Hematopoietic multipotent progenitor cell treated with erythropoietin and hydrocortisone succinate and interleukin-3 and kit ligand, for 17 days (in vitro differentiated cells): ENCODE data around the gene SAPCD1.

ENCODE experiments used
- DNase-seq: peaks from one replicate; pipeline ENCODE4 v3.0.0-alpha.2; 2015; ENCODE audit warnings: low spot score

The SAPCD1 gene

GRCh38 chr6:31752739-31753319 is 9.6 kb upstream of the SAPCD1 start:
- DNase-seq, result no peak

- DNase-seq, result no peak
Measured at GRCh38 chr6:31758281-31758680, 4.2 kb upstream of the SAPCD1 start.

DNA sequence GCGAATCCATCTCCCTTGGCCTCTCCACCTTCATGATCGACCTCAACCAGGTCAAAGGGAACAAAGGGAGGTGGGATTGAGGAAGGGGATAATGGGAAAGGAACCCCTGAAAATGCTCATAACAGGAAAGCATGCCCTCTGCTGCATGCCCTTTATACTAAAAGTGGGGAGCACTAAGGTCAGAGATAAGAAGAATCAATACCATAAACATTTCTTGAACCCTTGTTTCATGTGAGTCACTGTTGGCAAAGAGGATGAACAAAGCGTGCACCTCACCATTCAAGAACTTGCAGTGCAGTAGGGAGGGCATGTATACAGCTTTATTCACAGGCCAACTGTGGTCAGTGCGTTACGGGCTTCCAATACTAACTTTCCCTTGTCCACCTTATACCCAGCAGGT is 1.7 kb upstream of the SAPCD1 start:
- no peak for DNase-seq

DNA sequence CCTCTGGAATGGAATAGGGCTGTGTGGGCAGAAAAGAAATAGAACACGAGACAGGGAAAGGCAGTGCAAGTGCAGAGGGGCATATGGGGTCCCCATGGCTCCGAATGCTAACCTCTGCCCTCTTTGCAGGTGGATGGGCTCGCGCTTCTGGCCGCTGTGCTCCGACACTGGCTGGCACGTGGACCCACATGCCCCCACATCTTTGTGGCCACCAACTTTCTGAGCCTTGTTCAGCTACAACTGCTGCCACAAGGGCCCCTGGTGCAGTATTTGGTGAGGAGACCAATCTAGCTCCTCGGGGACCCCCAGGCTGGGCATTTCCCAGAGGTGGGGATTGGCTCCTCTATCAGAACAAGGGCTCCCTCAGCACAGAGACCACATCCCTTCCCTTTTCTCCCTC is 1.1 kb upstream of the SAPCD1 start:
- no peak for DNase-seq

DNA sequence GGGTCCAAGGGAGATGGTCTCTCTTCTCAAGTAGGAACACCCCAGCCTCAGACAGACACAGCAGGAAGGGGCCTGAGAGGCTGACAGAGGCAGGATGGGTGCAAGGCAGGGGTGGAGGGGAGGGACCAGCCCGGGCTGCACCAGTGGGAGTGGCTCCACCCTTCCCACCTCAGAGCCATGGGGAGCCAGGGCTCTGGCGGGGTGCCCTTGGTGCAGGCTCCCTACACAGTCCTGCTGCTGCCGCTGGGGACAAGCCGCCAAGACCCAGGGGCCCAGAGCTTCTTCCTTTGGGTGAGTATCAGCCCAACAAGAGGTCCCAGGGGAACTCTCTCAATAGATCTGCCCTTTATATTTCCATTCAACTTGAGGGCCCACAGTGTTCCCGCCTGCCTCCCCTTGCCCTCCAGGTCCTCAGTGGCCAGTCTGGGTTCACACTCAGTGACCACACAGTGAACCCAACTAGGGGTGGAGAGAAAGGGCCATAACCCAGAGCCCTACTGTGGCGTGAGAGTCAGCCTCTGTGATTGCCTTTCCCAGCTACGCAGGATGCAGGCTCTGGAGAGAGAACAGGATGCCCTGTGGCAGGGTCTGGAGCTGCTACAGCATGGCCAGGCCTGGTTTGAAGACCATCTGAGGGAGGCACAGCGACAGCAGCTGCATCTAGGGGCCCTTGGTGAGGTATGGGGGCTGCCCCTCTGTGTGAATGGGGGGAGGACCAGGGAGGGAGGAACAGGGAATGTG is 592 bp downstream of the SAPCD1 start:
- DNase-seq, result no peak

GRCh38 chr6:31763619-31763940 is 1.1 kb downstream of the SAPCD1 start:
- no peak for DNase-seq

GRCh38 chr6:31764198-31764597 is 1.7 kb downstream of the SAPCD1 start:
- DNase-seq, result no peak

DNA sequence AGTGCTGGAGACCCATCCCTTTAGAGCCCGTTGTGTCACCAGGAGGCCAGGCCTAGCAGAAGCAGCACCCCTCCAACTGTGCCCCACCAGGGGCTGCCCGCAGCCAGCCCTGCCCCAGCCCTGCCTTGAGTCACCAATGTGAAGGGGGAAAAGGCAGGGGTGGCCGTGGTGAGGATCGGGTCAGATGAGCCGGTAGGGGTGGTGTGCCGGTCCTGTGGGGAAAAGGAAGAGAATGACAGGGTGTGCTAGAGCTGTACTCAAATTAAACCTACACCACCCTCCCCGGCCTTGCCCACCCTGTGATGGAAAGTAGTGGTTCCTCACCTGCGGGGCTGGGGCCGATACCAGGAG is 3.1 kb downstream of the SAPCD1 start:
- DNase-seq, result no peak

DNA sequence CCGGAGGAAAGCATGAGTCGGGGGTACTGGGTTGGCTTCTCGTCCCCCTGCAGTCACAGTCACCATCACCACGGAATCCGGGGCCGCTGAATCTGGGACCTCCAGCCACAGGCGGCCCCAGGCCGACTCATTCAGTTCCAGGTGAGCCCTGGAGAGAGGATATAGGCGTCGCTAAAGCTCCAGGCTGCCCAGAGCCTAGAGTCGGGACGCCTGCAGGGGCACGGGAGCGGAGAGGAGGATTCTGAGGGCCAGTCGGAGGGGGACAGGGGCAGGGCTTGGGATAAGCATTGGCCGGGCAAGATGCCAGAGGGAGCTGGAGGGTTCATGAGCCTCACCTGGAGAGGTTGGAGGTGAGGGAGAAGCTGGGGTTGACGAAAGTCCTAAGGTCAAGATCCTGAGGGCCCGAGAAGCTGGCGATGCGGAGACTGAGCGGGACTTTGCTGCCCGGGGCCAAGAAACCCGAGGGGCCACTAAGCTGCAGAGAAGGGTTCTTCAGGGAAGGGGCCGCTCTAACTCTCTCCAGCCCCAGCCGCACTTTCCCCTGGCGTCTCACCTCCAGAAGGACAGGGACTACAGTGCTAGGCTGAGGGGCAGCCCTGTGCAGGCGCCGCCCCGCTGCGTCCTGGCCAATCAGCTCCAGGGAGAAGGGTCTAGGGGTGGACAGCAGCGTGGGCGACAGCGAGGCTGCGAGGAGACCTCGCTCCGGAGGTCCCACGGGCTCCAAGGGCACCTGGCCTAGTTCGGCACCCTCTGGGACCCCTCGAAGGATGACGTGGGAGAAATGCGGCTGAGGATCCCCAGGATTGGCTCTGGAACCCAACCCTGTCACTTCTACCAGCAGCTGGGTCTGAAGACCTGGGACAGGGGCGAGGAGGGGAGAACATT is 3.7 kb downstream of the SAPCD1 start:
- no peak for DNase-seq

- DNase-seq, result no peak
Measured at GRCh38 chr6:31767096-31767645, 4.7 kb downstream of the SAPCD1 start.

DNA sequence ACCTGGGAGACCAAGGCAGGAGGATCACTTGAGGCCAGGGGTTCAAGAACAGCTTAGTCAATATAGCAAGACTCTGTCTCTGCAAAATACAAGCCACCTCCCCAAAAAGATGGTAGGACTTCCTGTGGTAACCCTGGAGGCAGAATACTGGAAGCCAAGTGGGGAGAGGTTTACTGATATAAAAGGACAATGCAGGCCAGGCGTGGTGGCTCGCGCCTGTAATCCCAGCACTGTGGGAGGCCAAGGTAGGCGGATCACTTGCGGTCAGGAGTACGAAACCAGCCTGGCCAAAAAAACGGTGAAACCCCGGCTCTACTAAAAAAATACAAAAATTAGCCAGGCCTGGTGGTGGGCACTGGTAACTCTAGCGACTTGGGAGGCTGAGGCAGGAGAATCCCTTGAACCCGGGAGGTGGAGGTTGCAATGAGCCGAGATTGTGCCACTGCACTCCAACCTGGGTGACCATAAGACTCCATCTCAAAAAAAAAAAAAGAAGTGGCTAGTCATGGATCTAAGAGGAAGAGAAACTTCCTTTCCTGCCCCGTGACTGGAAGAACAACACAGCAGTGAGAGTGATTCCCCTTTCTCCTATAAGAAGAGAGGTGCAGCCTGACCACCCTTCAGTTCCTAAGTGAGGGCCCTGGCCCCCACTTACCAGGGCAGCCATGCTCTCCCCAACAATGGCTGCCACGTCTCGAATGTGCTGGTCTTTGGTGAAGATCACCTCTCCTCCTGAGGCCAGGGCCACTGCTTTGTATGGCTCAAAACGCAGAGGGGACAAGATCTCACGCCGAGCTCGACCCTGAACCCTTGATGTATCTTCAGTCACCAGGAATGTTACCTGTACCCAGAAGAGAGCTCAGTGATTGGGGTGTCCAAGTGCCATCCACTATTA is 6.2 kb downstream of the SAPCD1 start:
- DNase-seq, result no peak

DNA sequence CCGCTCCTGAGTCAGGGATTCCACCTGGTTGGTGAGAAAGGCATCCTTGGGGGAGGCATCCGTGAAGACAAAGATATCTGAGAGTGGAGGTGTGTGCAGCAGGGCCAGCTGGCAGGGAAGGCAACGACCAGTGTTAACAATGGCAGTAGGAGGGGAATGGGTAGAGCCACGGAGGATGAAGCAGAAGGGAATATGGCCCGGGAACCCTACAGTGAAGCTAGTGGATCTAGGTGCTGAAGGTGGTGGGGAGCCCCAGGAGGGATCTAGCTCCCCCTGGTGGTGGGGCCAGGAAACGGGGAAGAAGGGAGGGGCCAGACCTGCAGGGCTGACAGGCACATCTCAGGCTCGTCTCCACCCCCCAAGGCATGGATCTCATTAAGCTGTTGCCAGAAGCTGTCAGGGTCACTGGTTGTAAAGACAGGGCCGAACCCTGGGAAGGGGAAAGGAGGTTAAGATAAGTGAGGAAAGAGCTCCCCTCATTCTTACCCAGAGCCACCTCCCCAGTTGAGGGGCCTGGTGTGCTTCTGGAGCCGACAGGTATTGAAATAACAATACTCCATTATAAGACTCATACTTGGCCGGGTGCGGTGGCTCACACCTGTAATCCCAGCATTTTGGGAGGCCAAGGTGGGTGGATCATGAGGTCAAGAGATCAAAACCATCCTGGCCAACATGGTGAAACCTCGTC is 7.4 kb downstream of the SAPCD1 start:
- peak; percentile 93 for DNase-seq

- DNase-seq, result no peak
Measured at GRCh38 chr6:31770860-31771259, 8.4 kb downstream of the SAPCD1 start.

- no peak for DNase-seq
Measured at GRCh38 chr6:31771992-31772358, 9.5 kb downstream of the SAPCD1 start.

- DNase-seq, result peak; percentile 74
Measured at GRCh38 chr6:31775184-31775583, 12.7 kb downstream of the SAPCD1 start.

GRCh38 chr6:31775633-31776484 is 13.4 kb downstream of the SAPCD1 start:
- DNase-seq, result no peak

DNA sequence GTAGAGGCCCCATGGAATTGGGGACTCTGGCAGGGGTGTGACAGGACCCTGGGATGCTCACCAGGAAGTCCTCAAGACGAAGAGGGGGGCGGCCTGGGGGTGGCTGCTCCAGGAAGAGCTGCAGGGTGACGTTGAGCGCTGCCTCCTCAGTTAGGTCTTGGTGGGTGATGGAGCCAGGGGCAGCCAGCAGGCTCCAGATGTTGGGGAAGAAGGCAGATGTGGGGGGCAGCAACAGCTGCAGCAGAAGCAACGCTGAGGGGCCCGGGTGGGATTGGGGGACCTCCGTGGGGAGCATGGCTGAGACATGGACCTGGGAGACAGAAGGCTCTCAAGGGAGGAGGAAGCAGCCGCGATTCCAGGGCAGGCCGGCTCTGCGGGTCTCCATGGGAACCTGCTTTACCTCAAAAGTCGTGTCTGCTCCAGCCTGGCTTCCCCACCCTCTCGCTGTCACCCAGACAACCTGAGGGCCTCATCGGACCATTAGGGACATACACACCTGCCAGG is 14.1 kb downstream of the SAPCD1 start:
- DNase-seq, result peak; percentile 17

GRCh38 chr6:31776989-31777666 is 14.7 kb downstream of the SAPCD1 start, which contains the start of gene VWA7:
TSS of gene VWA7 (minus strand) at chr6:31777328. CDS start at chr6:31776779, 549 bp downstream.
- peak; percentile 87 for DNase-seq

DNA sequence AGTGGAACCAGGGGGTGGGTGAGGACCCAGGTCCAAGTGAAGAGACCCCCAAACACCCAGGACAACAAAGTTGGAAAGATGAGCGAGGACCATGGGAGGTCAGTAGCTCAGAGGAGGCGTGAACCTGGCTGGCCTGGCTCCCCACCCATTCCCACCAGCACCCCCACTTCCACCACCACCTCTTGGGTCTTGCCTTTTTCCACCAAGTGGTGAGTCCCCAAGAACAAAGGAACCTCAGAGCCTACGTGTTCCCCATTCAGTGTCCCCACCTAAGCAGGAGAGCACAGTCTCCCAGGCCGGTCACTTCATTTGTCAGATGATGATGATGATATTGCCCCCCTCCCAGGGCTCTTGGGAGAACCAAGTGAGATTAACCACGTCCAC is 15.2 kb downstream of the SAPCD1 start:
- no peak for DNase-seq

- DNase-seq, result no peak
Measured at GRCh38 chr6:31778193-31778592, 15.7 kb downstream of the SAPCD1 start.
